Liver (tissue), 9 donors: ENCODE measurements around the gene ATF1. TPM values are rescaled to one million over a fixed set of nuclear protein-coding genes. Genes with fewer than 3 reads are reported as not detected.

Source experiments
- DNase-seq: peaks from one replicate; pipeline ENCODE4 v3.0.0-alpha.2; 2017; ENCODE audit warnings: low spot score
- H3K27ac ChIP-seq, 2 donors: one replicate each; pipeline ENCODE4 v1.7.0; 2013; ENCODE audit warnings: inconsistent platforms in 2 of 2, low read length in 2 of 2, control low read depth in 1 of 2, low read depth in 1 of 2, mild to moderate bottlenecking in 1 of 2
- H3K27me3 ChIP-seq, 4 donors: one replicate each; pipeline versions ENCODE4 v1.6.1 to v1.7.0; 2013; ENCODE audit warnings: low read length in 3 of 4, inconsistent platforms in 1 of 4, mild to moderate bottlenecking in 1 of 4, moderate library complexity in 1 of 4; ENCODE audit not compliant: control insufficient read depth in 4 of 4, insufficient read depth in 4 of 4
- H3K36me3 ChIP-seq, 4 donors: one replicate each; pipeline versions ENCODE4 v1.6.1 to v1.7.0; 2013; ENCODE audit warnings: low read length in 3 of 4, mild to moderate bottlenecking in 3 of 4, low read depth in 1 of 4, moderate library complexity in 1 of 4; ENCODE audit not compliant: control insufficient read depth in 4 of 4, insufficient read depth in 3 of 4
- H3K4me1 ChIP-seq, 4 donors: one replicate each; pipeline versions ENCODE4 v1.6.1 to v1.7.0; 2013; ENCODE audit warnings: low read length in 3 of 4, mild to moderate bottlenecking in 3 of 4, moderate library complexity in 1 of 4; ENCODE audit not compliant: control insufficient read depth in 4 of 4, insufficient read depth in 4 of 4
- H3K4me3 ChIP-seq, 3 donors: one replicate each; pipeline versions ENCODE4 v1.6.1 to v1.7.0; 2013; ENCODE audit warnings: low read length in 3 of 3, control low read depth in 1 of 3, low read depth in 1 of 3, mild to moderate bottlenecking in 1 of 3
- H3K9ac ChIP-seq, 2 donors: one replicate each; pipeline ENCODE4 v1.7.0; 2013; ENCODE audit warnings: low read length in 2 of 2, mild to moderate bottlenecking in 2 of 2, moderate library complexity in 2 of 2, control low read depth in 1 of 2, low read depth in 1 of 2
- H3K9me3 ChIP-seq, 4 donors: one replicate each; pipeline versions ENCODE4 v1.6.1 to v1.7.0; 2013; ENCODE audit warnings: low read length in 3 of 4; ENCODE audit not compliant: control insufficient read depth in 4 of 4
- EGR1 ChIP-seq, 2 donors: IDR thresholded peaks; 2 replicates each; pipeline ENCODE4 v1.6.1; 2016 to 2018; ENCODE audit warnings: antibody characterized with exemption in 2 of 2, low read depth in 2 of 2
- HNF4A ChIP-seq, 2 donors: conservative IDR thresholded peaks; 2 replicates each; pipeline ENCODE4 v1.6.1; 2016; ENCODE audit warnings: antibody characterized with exemption in 2 of 2, mild to moderate bottlenecking in 2 of 2
- HNF4G ChIP-seq: IDR thresholded peaks from 2 replicates; pipeline ENCODE4 v1.6.1; 2016; ENCODE audit warnings: antibody characterized with exemption
- JUND ChIP-seq, 2 donors: IDR thresholded peaks; 2 replicates each; pipeline ENCODE4 v1.6.1; 2016; ENCODE audit warnings: antibody characterized with exemption in 2 of 2
- NR2F2 ChIP-seq: IDR thresholded peaks from 2 replicates; pipeline ENCODE4 v1.6.1; 2016; ENCODE audit warnings: antibody characterized with exemption
- RAD21 ChIP-seq, 2 donors: IDR thresholded peaks; 2 replicates each; pipeline ENCODE4 v1.6.1; 2016; ENCODE audit warnings: antibody characterized with exemption in 2 of 2, mild to moderate bottlenecking in 2 of 2
- RXRA ChIP-seq, 2 donors: IDR thresholded peaks; 2 replicates each; pipeline ENCODE4 v1.6.1; 2017 to 2018; ENCODE audit warnings: antibody characterized with exemption in 2 of 2, mild to moderate bottlenecking in 1 of 2
- SP1 ChIP-seq: IDR thresholded peaks from 2 replicates; pipeline ENCODE4 v1.6.1; 2018; ENCODE audit warnings: antibody characterized with exemption, mild to moderate bottlenecking
- YY1 ChIP-seq: IDR thresholded peaks from 2 replicates; pipeline ENCODE4 v1.6.1; 2016; ENCODE audit warnings: antibody characterized with exemption, mild to moderate bottlenecking
- WGBS: extraction: QIAGEN DNeasy Blood & Tissue Kit; methylation state at CpG from one replicate; pipeline ENCODE4 v1.1.7; 2013; 5-methylcytosine and 5-hydroxymethylcytosine counted together
- polyA plus RNA-seq, 2 donors: library from polyadenylated mRNA; stranded (reverse) in 1 of 2; unstranded in 1 of 2; fragments of 200-250 nt in 1 of 2; fragments of >200 nt in 1 of 2; fragmentation: Nextera tagmentation in 1 of 2; extraction: Ambion mirVana in 1 of 2; gene quantifications; one replicate each; pipeline versions ENCODE4 v1.2.1 to v1.2.3, GENCODE V29; 2013 to 2015
- total RNA-seq, 2 donors: library from RNA; depleted of rRNA; stranded (reverse); fragments of >200 nt; gene quantifications; one replicate each; pipeline ENCODE4 v1.2.3, GENCODE V29; 2014
- TF ChIP-seq, protein P1 (sequence below): IDR thresholded peaks from 2 replicates; pipeline ENCODE4 v1.6.1; 2016; ENCODE audit warnings: antibody characterized with exemption
- TF ChIP-seq, protein P2 (sequence below): fragments of 150-350 bp; IDR thresholded peaks from 2 replicates; pipeline ENCODE4 v1.5.1; 2017; ENCODE audit warnings: improper control_type of control experiment, low read depth, low read length; ENCODE audit not compliant: missing input control
- TF ChIP-seq, protein P3 (sequence below): IDR thresholded peaks from 2 replicates; pipeline ENCODE4 v1.6.1; 2016; ENCODE audit warnings: antibody characterized with exemption
- TF ChIP-seq, protein P4 (sequence below): IDR thresholded peaks from 2 replicates; pipeline ENCODE4 v1.6.1; 2016; ENCODE audit warnings: antibody characterized with exemption
- TF ChIP-seq, protein P5 (sequence below): IDR thresholded peaks from 2 replicates; pipeline ENCODE4 v1.6.1; 2016; ENCODE audit warnings: antibody characterized with exemption, mild to moderate bottlenecking
- donor health status: healthy.
- donor health status: healthy.
- donor health status: healthy.
- donor health status: healthy.
- donor health status: healthy.

Gene ATF1
- total RNA-seq (10 to 100 TPM in 1 of 2 donors, 1 to 10 TPM in 1; 9.5 to 17.0 TPM), polyA plus RNA-seq (1 to 10 TPM; 6.3 to 7.0 TPM)

DNA sequence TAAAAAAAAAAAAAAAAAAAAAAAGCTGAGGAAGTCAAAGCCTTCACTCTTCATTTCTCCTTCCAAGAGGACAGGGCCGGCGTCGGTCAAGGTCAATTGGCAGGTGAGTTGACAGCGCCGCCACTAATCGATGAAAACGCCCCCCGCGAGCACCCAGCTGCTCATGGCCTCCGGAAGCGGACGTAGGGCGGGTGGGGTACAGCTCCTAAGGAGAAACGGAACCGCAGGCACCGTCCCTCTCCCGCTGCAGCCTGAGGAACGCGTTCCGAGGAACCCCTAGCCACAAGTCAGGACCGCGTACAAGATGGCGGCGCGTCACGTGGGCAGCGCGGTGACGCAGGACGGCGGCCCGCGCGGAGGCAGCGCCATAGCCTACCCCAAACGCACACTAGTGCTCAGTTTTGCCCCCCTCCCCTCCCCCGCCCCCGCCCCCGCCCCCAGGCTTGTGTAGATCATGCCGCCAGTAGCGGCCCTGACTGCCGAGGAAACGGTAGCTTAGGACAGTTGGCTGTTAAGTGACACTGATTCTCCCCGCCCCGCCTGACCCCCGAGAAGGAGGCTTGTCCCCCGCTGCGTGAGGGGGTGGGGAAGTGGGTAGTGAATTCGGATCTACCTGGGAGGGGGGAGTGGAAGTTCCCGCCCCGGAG lies at the start of gene ATF1:
Gene ATF1 (plus strand): TSS at position 463 of the 647 bp plus-strand sequence. CDS start 16,045 bp downstream, outside the sequence.
- no peaks in the 10 kb centered on the region for H3K27me3 ChIP-seq
- H3K4me3 ChIP-seq = peak within 1 kb of the TSS; percentile 82 to 91 (median 83)
- H3K36me3 ChIP-seq = no peaks in the 10 kb centered on the region
- peak in 1 of 2 donors; percentile 16 for TF ChIP-seq HNF4A (conservative IDR thresholded peaks at IDR 0.05)
- TF ChIP-seq YY1 = peak; percentile 98
- TF ChIP-seq HNF4G = no peak
- TF ChIP-seq EGR1 (IDR thresholded peaks at IDR 0.05; ENCODE audit: low read depth in 2 of 2) = peak in 1 of 2 donors; percentile 23
- TF ChIP-seq, protein P1, sequence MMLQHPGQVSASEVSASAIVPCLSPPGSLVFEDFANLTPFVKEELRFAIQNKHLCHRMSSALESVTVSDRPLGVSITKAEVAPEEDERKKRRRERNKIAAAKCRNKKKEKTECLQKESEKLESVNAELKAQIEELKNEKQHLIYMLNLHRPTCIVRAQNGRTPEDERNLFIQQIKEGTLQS = no peak
- peak; percentile 36 for TF ChIP-seq NR2F2
- TF ChIP-seq RXRA (IDR thresholded peaks at IDR 0.05) = peak; percentile 20 to 28
- TF ChIP-seq JUND (IDR thresholded peaks at IDR 0.05) = peak in 1 of 2 donors; percentile 22
- peak within 1 kb of the TSS; percentile 94 to 100 for H3K27ac ChIP-seq
- WGBS = under 1% methylated on average over 51 of the region's 51 CpGs
- peak within 1 kb of the TSS; percentile 82 to 91 for H3K9ac ChIP-seq
- H3K4me1 ChIP-seq = peaks cover 0 to 28% (median 22%) of the 10 kb centered on the region in 4 donors
- H3K9me3 ChIP-seq = no peaks in the 10 kb centered on the region
- peak; percentile 89 for DNase-seq

DNA sequence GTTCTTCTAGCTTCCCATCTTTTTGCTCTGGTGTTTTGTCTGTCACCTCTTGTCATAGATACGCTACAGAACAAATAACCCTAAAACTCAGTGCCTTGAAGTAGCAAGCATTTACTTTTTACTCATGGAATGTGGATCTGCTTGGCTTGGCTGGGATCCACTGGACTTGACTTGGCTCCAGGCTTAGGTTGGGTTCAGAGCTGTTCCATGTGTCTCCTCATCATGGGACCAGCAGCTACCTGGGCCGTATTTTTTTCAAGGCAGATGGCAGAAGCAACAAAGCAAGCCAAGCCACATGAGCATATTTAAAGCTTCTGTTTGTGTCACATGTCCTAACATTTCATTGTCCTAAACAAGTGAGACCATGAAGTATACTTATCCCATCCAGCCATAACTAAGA lies 48.7 kb upstream of the ATF1 start:
- no peak for DNase-seq
- Histone ChIP-seq H3K27ac (no peak overlapping the region), H3K9ac (no peak overlapping the region), H3K4me1 (peaks cover 0 to 8% (median 2%) of the 10 kb centered on the region in 4 donors), H3K27me3 (no peaks in the 10 kb centered on the region), H3K36me3 (peaks cover 12 to 41% (median 36%) of the 10 kb centered on the region in 4 donors), H3K9me3 (no peaks in the 10 kb centered on the region), H3K4me3 (no peak overlapping the region)
- TF ChIP-seq YY1 (no peak), JUND (IDR thresholded peaks at IDR 0.05) (no peak), RAD21 (IDR thresholded peaks at IDR 0.05) (no peak), HNF4A (conservative IDR thresholded peaks at IDR 0.05) (no peak), SP1 (no peak), NR2F2 (no peak), EGR1 (IDR thresholded peaks at IDR 0.05; ENCODE audit: low read depth in 2 of 2) (no peak)
- TF ChIP-seq, protein P2, sequence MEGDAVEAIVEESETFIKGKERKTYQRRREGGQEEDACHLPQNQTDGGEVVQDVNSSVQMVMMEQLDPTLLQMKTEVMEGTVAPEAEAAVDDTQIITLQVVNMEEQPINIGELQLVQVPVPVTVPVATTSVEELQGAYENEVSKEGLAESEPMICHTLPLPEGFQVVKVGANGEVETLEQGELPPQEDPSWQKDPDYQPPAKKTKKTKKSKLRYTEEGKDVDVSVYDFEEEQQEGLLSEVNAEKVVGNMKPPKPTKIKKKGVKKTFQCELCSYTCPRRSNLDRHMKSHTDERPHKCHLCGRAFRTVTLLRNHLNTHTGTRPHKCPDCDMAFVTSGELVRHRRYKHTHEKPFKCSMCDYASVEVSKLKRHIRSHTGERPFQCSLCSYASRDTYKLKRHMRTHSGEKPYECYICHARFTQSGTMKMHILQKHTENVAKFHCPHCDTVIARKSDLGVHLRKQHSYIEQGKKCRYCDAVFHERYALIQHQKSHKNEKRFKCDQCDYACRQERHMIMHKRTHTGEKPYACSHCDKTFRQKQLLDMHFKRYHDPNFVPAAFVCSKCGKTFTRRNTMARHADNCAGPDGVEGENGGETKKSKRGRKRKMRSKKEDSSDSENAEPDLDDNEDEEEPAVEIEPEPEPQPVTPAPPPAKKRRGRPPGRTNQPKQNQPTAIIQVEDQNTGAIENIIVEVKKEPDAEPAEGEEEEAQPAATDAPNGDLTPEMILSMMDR = no peak
- TF ChIP-seq, protein P3, sequence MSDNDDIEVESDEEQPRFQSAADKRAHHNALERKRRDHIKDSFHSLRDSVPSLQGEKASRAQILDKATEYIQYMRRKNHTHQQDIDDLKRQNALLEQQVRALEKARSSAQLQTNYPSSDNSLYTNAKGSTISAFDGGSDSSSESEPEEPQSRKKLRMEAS = no peak
- TF ChIP-seq, protein P4, sequence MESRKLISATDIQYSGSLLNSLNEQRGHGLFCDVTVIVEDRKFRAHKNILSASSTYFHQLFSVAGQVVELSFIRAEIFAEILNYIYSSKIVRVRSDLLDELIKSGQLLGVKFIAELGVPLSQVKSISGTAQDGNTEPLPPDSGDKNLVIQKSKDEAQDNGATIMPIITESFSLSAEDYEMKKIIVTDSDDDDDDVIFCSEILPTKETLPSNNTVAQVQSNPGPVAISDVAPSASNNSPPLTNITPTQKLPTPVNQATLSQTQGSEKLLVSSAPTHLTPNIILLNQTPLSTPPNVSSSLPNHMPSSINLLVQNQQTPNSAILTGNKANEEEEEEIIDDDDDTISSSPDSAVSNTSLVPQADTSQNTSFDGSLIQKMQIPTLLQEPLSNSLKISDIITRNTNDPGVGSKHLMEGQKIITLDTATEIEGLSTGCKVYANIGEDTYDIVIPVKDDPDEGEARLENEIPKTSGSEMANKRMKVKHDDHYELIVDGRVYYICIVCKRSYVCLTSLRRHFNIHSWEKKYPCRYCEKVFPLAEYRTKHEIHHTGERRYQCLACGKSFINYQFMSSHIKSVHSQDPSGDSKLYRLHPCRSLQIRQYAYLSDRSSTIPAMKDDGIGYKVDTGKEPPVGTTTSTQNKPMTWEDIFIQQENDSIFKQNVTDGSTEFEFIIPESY = no peak
- TF ChIP-seq, protein P5, sequence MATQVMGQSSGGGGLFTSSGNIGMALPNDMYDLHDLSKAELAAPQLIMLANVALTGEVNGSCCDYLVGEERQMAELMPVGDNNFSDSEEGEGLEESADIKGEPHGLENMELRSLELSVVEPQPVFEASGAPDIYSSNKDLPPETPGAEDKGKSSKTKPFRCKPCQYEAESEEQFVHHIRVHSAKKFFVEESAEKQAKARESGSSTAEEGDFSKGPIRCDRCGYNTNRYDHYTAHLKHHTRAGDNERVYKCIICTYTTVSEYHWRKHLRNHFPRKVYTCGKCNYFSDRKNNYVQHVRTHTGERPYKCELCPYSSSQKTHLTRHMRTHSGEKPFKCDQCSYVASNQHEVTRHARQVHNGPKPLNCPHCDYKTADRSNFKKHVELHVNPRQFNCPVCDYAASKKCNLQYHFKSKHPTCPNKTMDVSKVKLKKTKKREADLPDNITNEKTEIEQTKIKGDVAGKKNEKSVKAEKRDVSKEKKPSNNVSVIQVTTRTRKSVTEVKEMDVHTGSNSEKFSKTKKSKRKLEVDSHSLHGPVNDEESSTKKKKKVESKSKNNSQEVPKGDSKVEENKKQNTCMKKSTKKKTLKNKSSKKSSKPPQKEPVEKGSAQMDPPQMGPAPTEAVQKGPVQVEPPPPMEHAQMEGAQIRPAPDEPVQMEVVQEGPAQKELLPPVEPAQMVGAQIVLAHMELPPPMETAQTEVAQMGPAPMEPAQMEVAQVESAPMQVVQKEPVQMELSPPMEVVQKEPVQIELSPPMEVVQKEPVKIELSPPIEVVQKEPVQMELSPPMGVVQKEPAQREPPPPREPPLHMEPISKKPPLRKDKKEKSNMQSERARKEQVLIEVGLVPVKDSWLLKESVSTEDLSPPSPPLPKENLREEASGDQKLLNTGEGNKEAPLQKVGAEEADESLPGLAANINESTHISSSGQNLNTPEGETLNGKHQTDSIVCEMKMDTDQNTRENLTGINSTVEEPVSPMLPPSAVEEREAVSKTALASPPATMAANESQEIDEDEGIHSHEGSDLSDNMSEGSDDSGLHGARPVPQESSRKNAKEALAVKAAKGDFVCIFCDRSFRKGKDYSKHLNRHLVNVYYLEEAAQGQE = no peak
- WGBS = 58% methylated on average over 2 of the region's 2 CpGs
